SK-N-MC (cell line): ENCODE results near the gene NPRL2.

ENCODE experiments used
- EZH2 ChIP-seq: fragments of 200-600 bp; sonication (generic); IDR thresholded peaks from one replicate; pipeline ENCODE4 v1.6.1; 2017; ENCODE audit warnings: antibody characterized with exemption
- POLR2AphosphoS5 ChIP-seq: IDR thresholded peaks from 2 replicates; pipeline ENCODE4 v1.6.1; 2012; ENCODE audit warnings: mild to moderate bottlenecking, low read depth, low read length, borderline replicate concordance

- TF ChIP-seq EZH2 (no peak), POLR2AphosphoS5 (no peak)
Measured at GRCh38 chr3:50370594-50370993, 20.0 kb upstream of the NPRL2 start.
